ENCODE data around the gene BIK. TPM values are rescaled to one million over a fixed set of nuclear protein-coding genes. Genes with fewer than 3 reads are reported as not detected.

The BIK gene
- total and polyA plus RNA-seq, 2 donors, result 5.5 to 6.8 TPM

DNA sequence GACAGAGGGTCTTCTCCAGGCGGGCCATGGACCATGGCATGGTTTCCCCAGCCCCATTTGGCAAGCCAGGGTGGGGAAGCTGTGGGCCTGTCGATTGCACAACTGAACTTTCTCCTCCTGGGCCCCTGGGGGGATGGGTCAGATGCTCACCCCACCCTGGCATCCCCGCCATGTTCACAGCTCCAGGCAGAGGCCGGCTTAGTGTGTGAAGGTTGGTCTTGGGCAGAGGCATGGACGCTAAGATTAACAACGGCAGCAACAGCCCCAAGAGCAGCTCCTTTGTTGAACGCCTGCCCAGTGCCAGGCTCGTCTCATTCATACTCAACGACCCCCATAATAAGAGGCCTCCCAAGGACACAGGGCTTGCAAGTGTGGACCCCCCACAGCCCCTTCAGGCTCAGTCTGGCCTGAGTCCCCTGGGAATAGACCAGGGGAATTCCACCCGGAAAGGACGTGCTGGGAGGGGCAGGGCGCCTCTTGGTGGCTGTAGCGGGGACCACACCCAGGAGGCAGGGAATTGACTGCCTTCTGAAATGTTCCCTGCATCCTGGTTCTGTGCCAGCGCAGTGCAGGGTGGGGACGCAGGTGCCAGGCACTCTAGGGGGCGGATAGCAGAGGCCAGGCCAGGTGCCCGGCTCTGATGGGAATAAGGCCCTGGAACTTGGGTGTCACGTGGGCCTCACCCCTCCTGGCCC is 49.1 kb downstream of the BIK start:
- Histone ChIP-seq H3K36me3 (ENCODE audit: control insufficient read depth in 2 of 2, insufficient read depth in 2 of 2, low read length in 1 of 2) (no peaks in the 10 kb centered on the region), H3K27me3 (ENCODE audit: control insufficient read depth in 2 of 2, insufficient read depth in 1 of 2, low read length in 1 of 2) (peaks cover 2 to 16% of the 10 kb centered on the region in 2 donors), H3K9me3 (ENCODE audit: control insufficient read depth in 2 of 2, insufficient read depth in 1 of 2, low read length in 1 of 2) (peaks cover 0 to 3% of the 10 kb centered on the region in 2 donors), H3K4me3 (ENCODE audit: low read length in 2 of 2) (no peak overlapping the region), H3K27ac (ENCODE audit: low read depth in 1 of 2, low read length in 1 of 2) (no peak overlapping the region), H3K4me1 (ENCODE audit: control insufficient read depth in 2 of 2, insufficient read depth in 2 of 2, low read length in 2 of 2) (peaks cover 0 to 5% of the 10 kb centered on the region in 2 donors)
- no peak for DNase-seq (ENCODE audit: low read depth in 6 of 9, low spot score in 9 of 9)
- WGBS, result 94% methylated on average over 18 of the region's 18 CpGs

DNA sequence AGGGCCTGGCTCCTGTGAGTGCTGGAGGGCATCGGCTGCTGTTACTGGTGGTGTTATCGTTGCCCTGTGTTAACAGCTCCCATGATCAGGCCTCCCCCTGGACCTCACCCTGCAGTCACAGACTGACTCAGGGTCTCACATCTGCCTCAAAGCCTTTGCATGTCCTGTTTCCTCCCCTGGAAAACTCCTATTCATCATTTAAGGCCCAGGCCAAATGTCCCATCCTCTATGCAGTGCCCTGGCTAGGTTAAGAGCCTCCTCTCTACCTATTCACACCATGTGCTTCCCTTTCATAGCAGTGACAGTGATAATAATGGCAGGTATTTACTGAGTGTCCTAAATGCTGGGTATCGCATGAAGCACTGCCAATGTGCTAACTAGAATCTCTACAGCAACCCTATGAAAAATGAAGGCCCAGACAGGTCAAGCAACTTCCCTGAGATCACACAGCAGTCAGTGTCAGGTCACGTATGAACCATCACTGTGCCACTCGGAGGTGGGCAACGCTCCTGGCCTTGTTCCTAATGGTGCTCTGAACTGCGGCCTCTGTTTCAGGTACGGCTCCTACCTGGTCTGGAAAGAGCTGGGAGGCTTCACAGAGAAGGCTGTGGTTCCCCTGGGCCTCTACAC is 50.1 kb downstream of the BIK start:
- Histone ChIP-seq H3K27me3 (ENCODE audit: control insufficient read depth in 2 of 2, insufficient read depth in 1 of 2, low read length in 1 of 2) (peaks cover 2 to 21% of the 10 kb centered on the region in 2 donors), H3K36me3 (ENCODE audit: control insufficient read depth in 2 of 2, insufficient read depth in 2 of 2, low read length in 1 of 2) (no peaks in the 10 kb centered on the region), H3K9me3 (ENCODE audit: control insufficient read depth in 2 of 2, insufficient read depth in 1 of 2, low read length in 1 of 2) (peaks cover 0 to 3% of the 10 kb centered on the region in 2 donors), H3K27ac (ENCODE audit: low read depth in 1 of 2, low read length in 1 of 2) (no peak overlapping the region), H3K4me3 (ENCODE audit: low read length in 2 of 2) (no peak overlapping the region), H3K4me1 (ENCODE audit: control insufficient read depth in 2 of 2, insufficient read depth in 2 of 2, low read length in 2 of 2) (peaks cover 0 to 7% of the 10 kb centered on the region in 2 donors)
- no peak for DNase-seq (ENCODE audit: low read depth in 6 of 9, low spot score in 9 of 9)
- WGBS, result 98% methylated on average over 8 of the region's 8 CpGs

DNA sequence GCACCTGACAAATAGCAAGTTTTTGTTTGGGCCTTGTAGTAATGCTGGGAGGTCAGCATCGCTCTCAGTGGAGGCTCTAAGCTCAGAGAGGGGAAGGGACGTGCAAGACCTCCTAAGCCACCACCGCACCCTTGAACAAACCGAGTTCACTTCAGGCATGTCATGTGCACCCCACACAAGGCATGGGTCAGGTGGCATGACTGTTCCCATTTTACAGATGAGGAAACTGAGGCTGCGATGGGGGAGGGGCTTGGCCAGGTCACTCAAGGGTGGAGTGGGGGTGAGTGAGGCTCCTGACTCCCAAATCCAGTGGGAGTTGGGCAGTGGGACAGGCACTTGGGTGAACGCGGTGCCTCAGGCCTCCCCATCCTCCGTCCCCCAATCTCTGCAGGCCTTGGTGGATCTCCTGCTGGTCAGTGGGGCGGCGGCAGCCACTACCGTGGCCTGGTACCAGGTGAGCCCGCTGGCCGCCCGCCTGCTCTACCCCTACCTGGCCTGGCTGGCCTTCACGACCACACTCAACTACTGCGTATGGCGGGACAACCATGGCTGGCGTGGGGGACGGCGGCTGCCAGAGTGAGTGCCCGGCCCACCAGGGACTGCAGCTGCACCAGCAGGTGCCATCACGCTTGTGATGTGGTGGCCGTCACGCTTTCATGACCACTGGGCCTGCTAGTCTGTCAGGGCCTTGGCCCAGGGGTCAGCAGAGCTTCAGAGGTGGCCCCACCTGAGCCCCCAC is 52.0 kb downstream of the BIK start:
- Histone ChIP-seq H3K9me3 (ENCODE audit: control insufficient read depth in 2 of 2, insufficient read depth in 1 of 2, low read length in 1 of 2) (peaks cover 0 to 3% of the 10 kb centered on the region in 2 donors), H3K36me3 (ENCODE audit: control insufficient read depth in 2 of 2, insufficient read depth in 2 of 2, low read length in 1 of 2) (peaks cover 2 to 8% of the 10 kb centered on the region in 2 donors), H3K4me3 (ENCODE audit: low read length in 2 of 2) (no peak overlapping the region), H3K27me3 (ENCODE audit: control insufficient read depth in 2 of 2, insufficient read depth in 1 of 2, low read length in 1 of 2) (peaks cover 2 to 21% of the 10 kb centered on the region in 2 donors), H3K27ac (ENCODE audit: low read depth in 1 of 2, low read length in 1 of 2) (no peak overlapping the region), H3K4me1 (ENCODE audit: control insufficient read depth in 2 of 2, insufficient read depth in 2 of 2, low read length in 2 of 2) (peaks cover 0 to 7% of the 10 kb centered on the region in 2 donors)
- no peak for DNase-seq (ENCODE audit: low read depth in 6 of 9, low spot score in 9 of 9)
- 98% methylated on average over 24 of the region's 24 CpGs for WGBS

DNA sequence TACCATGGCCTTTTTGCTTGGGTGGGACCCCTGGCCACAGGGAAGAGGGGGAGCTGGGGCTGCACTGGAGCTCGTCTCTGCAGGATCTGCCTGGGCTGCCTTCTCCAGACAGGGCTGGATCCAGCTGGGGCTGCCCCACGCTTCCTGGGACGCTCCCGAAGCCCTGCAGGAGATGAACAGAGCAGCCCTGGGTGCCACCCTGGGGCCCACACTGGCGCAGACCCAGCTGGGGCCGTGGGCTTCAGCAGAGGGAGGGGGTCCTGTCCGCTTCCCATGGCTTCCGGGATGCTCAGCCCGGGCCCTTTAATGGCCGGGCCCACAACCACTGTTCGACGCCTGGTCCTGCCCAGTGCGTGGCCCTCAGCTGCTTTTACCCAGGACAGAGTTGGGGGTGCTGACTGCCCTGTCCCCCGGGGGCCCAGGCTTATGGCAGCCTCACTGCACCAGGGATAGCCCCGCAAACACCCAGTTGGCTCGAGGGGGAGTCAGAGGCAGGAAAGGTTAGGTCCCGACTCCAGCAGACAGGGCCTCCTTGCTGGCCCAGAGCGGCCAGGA is 52.8 kb downstream of the BIK start:
- H3K4me1 ChIP-seq (ENCODE audit: control insufficient read depth in 2 of 2, insufficient read depth in 2 of 2, low read length in 2 of 2), result peaks cover 0 to 7% of the 10 kb centered on the region in 2 donors
- DNase-seq (ENCODE audit: low read depth in 6 of 9, low spot score in 9 of 9), result no peak

DNA sequence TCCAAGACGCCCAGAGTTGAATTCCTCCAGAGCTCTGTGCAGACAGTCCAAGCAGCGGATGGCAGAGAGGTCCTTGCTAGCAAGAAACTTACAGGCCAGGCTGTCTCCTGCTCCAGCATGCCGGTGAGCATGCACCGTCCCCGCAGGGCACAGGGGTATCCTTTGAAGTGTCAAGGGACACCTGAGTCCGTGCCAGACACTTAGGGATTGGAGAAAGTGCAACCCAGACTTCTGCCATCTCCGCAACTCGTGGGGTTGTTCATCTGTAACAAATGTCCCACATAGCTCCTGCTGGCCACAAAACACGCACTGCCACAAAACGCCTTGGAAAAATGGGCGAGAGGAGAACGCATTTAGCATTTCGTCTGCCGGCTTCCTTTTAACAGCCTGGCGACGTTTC is 54.1 kb downstream of the BIK start:
- Histone ChIP-seq H3K27ac (ENCODE audit: low read depth in 1 of 2, low read length in 1 of 2) (no peak overlapping the region), H3K4me1 (ENCODE audit: control insufficient read depth in 2 of 2, insufficient read depth in 2 of 2, low read length in 2 of 2) (peaks cover 0 to 7% of the 10 kb centered on the region in 2 donors), H3K27me3 (ENCODE audit: control insufficient read depth in 2 of 2, insufficient read depth in 1 of 2, low read length in 1 of 2) (peaks cover 2 to 21% of the 10 kb centered on the region in 2 donors), H3K36me3 (ENCODE audit: control insufficient read depth in 2 of 2, insufficient read depth in 2 of 2, low read length in 1 of 2) (peaks cover 8 to 22% of the 10 kb centered on the region in 2 donors), H3K9me3 (ENCODE audit: control insufficient read depth in 2 of 2, insufficient read depth in 1 of 2, low read length in 1 of 2) (peaks cover 0 to 3% of the 10 kb centered on the region in 2 donors), H3K4me3 (ENCODE audit: low read length in 2 of 2) (no peak overlapping the region)
- no peak for DNase-seq (ENCODE audit: low read depth in 6 of 9, low spot score in 9 of 9)
- WGBS, result 46% methylated on average over 16 of the region's 16 CpGs

More for the DNA sequence above, 52.8 kb downstream of the BIK start:
- H3K27ac ChIP-seq (ENCODE audit: low read depth in 1 of 2, low read length in 1 of 2), result no peak overlapping the region
- no peak overlapping the region for H3K4me3 ChIP-seq (ENCODE audit: low read length in 2 of 2)
- peaks cover 0 to 3% of the 10 kb centered on the region in 2 donors for H3K9me3 ChIP-seq (ENCODE audit: control insufficient read depth in 2 of 2, insufficient read depth in 1 of 2, low read length in 1 of 2)
- 95% methylated on average over 18 of the region's 18 CpGs for WGBS
- H3K27me3 ChIP-seq (ENCODE audit: control insufficient read depth in 2 of 2, insufficient read depth in 1 of 2, low read length in 1 of 2), result peaks cover 2 to 21% of the 10 kb centered on the region in 2 donors
- H3K36me3 ChIP-seq (ENCODE audit: control insufficient read depth in 2 of 2, insufficient read depth in 2 of 2, low read length in 1 of 2), result peaks cover 8 to 11% of the 10 kb centered on the region in 2 donors

DNA sequence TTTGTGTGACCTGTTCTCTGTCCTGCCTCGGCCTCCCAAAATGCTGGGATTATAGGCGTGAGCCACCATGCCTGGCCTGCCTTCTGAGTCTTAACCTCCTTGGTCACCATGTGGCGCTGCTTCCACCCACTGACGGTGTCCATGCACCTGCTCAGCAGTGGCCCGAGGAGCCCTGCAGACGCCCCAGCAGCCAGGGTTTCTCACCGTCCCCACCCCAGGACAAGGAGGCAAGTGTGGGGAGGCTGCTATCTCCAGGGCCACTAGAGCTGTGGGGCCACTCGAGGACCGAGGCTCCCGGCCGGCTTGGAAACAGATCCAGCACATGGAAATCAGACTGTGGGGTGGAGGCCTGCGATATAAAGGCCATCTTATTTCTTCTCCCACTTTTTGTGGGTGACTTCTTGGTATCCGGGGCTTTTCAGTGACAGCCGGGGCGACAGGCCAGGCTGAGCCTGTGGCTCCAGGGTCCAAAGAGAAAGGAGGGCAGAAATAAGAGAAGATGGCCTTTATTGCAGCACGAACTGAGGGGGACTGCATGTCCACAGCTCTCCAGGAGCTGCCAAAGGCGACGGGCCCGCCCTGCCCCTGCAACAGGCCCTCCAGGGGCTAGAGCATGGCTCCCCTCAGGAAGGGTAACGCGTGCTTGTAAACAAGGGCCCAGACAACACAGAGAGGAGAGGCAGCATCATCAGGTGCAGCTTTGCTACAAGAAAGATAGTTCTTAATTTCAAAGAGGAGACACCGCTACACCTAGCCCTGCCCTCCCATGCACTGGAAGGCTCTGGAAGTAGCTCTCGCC is 55.8 kb downstream of the BIK start:
- Histone ChIP-seq H3K36me3 (ENCODE audit: control insufficient read depth in 2 of 2, insufficient read depth in 2 of 2, low read length in 1 of 2) (peaks cover 14 to 33% of the 10 kb centered on the region in 2 donors), H3K4me1 (ENCODE audit: control insufficient read depth in 2 of 2, insufficient read depth in 2 of 2, low read length in 2 of 2) (peaks cover 0 to 7% of the 10 kb centered on the region in 2 donors), H3K27ac (ENCODE audit: low read depth in 1 of 2, low read length in 1 of 2) (no peak overlapping the region), H3K4me3 (ENCODE audit: low read length in 2 of 2) (no peak overlapping the region), H3K9me3 (ENCODE audit: control insufficient read depth in 2 of 2, insufficient read depth in 1 of 2, low read length in 1 of 2) (peaks cover 0 to 3% of the 10 kb centered on the region in 2 donors), H3K27me3 (ENCODE audit: control insufficient read depth in 2 of 2, insufficient read depth in 1 of 2, low read length in 1 of 2) (peaks cover 2 to 21% of the 10 kb centered on the region in 2 donors)
- DNase-seq (ENCODE audit: low read depth in 6 of 9, low spot score in 9 of 9), result no peak
- 94% methylated on average over 23 of the region's 23 CpGs for WGBS

DNA sequence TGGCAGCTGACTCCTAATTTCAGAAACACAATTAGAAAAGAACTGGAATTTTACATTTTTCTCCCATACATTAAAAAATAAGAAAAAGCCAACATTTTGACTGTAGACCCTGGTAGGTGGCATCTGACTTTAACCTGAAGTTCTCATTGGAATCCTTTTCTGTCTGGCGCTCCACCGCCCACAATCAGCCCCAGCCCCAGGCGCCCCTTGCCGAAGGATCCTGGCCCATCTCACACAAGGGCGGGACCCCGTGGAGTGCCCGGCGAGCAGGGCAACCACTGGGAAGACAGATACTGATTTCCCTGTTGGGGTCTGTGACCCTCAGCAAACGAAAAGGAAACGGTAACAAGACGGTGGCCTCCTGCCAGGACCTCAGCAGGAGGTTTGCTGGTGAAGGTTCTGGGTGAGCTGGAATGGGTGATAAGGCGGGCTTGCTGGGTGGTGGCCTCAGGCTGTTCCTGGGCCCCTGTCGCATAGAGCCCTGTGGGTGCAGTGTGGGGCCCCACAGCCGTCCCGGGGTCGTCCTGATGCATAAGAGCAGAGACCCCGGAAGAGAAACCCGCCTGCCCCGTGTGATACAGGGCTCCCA is 56.5 kb downstream of the BIK start:
- no peak overlapping the region for H3K4me3 ChIP-seq (ENCODE audit: low read length in 2 of 2)
- peaks cover 0 to 7% of the 10 kb centered on the region in 2 donors for H3K4me1 ChIP-seq (ENCODE audit: control insufficient read depth in 2 of 2, insufficient read depth in 2 of 2, low read length in 2 of 2)
- no peak for DNase-seq (ENCODE audit: low read depth in 6 of 9, low spot score in 9 of 9)
- no peak overlapping the region for H3K27ac ChIP-seq (ENCODE audit: low read depth in 1 of 2, low read length in 1 of 2)
- H3K27me3 ChIP-seq (ENCODE audit: control insufficient read depth in 2 of 2, insufficient read depth in 1 of 2, low read length in 1 of 2), result peaks cover 2 to 21% of the 10 kb centered on the region in 2 donors
- WGBS, result 98% methylated on average over 19 of the region's 19 CpGs
- H3K9me3 ChIP-seq (ENCODE audit: control insufficient read depth in 2 of 2, insufficient read depth in 1 of 2, low read length in 1 of 2), result peaks cover 0 to 3% of the 10 kb centered on the region in 2 donors
- peaks cover 22 to 41% of the 10 kb centered on the region in 2 donors for H3K36me3 ChIP-seq (ENCODE audit: control insufficient read depth in 2 of 2, insufficient read depth in 2 of 2, low read length in 1 of 2)

All from thymus (tissue), 11 donors.